ENCODE measurements around the gene HOXA11. TPM values are rescaled to one million over a fixed set of nuclear protein-coding genes. Genes with fewer than 3 reads are reported as not detected.

Gene HOXA11
- total RNA-seq, 1 experiment from 2014 or later: not detected

GRCh38 chr7:27168265-27168947, 16.6 kb downstream of the HOXA11 start:
- no peak overlapping the region for H2BK120ac ChIP-seq (ENCODE audit: low read depth, low read length, poor library complexity, severe bottlenecking)
- H3K9ac ChIP-seq (ENCODE audit: extremely low read depth, insufficient read length, low read length): no peak overlapping the region
- H3K79me1 ChIP-seq (ENCODE audit: insufficient read depth, low read depth, low read length, poor library complexity, severe bottlenecking): no peaks in the 10 kb centered on the region
- no peaks in the 10 kb centered on the region for H3K79me2 ChIP-seq (ENCODE audit: insufficient read depth, low read length)
- no peak overlapping the region for H3K4me2 ChIP-seq (ENCODE audit: insufficient read depth, insufficient read length, low read length)
- H2AK5ac ChIP-seq (ENCODE audit: insufficient read length, low read length): no peak overlapping the region
- peaks cover 0 to 15% of the 10 kb centered on the region in 2 experiments; a peak in 3 of 4 replicates for H3K4me1 Mint-ChIP-seq
- H3K4me1 ChIP-seq (ENCODE audit: insufficient read depth, low read length): no peaks in the 10 kb centered on the region
- no CpG with 5 or more reads among the region's 25 CpGs for WGBS (ENCODE audit: extremely low coverage, insufficient read length, low lambda C conversion rate)
- H3K4me3 Mint-ChIP-seq: no peak overlapping the region
- H3K4ac ChIP-seq (ENCODE audit: low read depth, low read length): no peak overlapping the region
- H3K27ac Mint-ChIP-seq: no peak overlapping the region; a peak in 1 of 7 replicates
- no peak overlapping the region for H3K56ac ChIP-seq (ENCODE audit: insufficient read length, low read depth, low read length)
- H3K23ac ChIP-seq (ENCODE audit: insufficient read length, low read depth, low read length): no peak overlapping the region
- no peak overlapping the region for H2AFZ ChIP-seq (ENCODE audit: low read length)
- no peak for DNase-seq
- no peak overlapping the region for H3K18ac ChIP-seq (ENCODE audit: insufficient read length, low read depth, low read length)
- H3T11ph ChIP-seq (ENCODE audit: low read length): no peak overlapping the region
- no peak overlapping the region for H2BK15ac ChIP-seq (ENCODE audit: low read depth, low read length)
- no peak overlapping the region for H3K27ac ChIP-seq (ENCODE audit: insufficient read length, low read depth, low read length)
- H3K36me3 Mint-ChIP-seq (ENCODE audit: insufficient read depth in 1 of 3, low read depth in 3 of 3): no peaks in the 10 kb centered on the region; a peak in 1 of 7 replicates
- H3K27me3 Mint-ChIP-seq (ENCODE audit: low read depth): peaks cover 99% of the 10 kb centered on the region
- H4K5ac ChIP-seq (ENCODE audit: insufficient read length, low read depth, low read length): no peak overlapping the region
- H4K20me1 ChIP-seq (ENCODE audit: control insufficient read depth, insufficient read depth, insufficient read length): no peaks in the 10 kb centered on the region
- H3K9me3 ChIP-seq (ENCODE audit: control insufficient read depth, low read depth, low read length): no peaks in the 10 kb centered on the region
- no peak for TF ChIP-seq CTCF (conservative IDR thresholded peaks at IDR 0.05)
- H4K8ac ChIP-seq (replicated peaks; ENCODE audit: insufficient read length, low read depth, low read length): no peak overlapping the region
- no peak overlapping the region for H3K14ac ChIP-seq (ENCODE audit: insufficient read depth, low read length)
- H2BK5ac ChIP-seq (ENCODE audit: insufficient read length, low read length): no peak overlapping the region
- peaks cover 98% of the 10 kb centered on the region for H3K27me3 ChIP-seq (ENCODE audit: insufficient read depth, low read length)
- no peaks in the 10 kb centered on the region for H3K23me2 ChIP-seq (ENCODE audit: insufficient read length, low read depth, low read length, poor library complexity, severe bottlenecking)
- no peak overlapping the region for H4K91ac ChIP-seq (ENCODE audit: insufficient read length, low read depth, low read length)
- no peak overlapping the region for H2BK12ac ChIP-seq (ENCODE audit: insufficient read length, low read depth, low read length)
- H3K9me3 Mint-ChIP-seq: peaks cover 9 to 28% of the 10 kb centered on the region in 2 experiments
- H2BK20ac ChIP-seq (ENCODE audit: low read depth, low read length, poor library complexity, severe bottlenecking): no peak overlapping the region

All from H9 (cell line).